ENCODE data around the gene CCT2. TPM values are rescaled to one million over a fixed set of nuclear protein-coding genes. Genes with fewer than 3 reads are reported as not detected.

The CCT2 gene
- total and polyA plus RNA-seq, 2 of the 4 experiments (the other 2 are of a cell fraction), result 194 to 651 TPM

DNA sequence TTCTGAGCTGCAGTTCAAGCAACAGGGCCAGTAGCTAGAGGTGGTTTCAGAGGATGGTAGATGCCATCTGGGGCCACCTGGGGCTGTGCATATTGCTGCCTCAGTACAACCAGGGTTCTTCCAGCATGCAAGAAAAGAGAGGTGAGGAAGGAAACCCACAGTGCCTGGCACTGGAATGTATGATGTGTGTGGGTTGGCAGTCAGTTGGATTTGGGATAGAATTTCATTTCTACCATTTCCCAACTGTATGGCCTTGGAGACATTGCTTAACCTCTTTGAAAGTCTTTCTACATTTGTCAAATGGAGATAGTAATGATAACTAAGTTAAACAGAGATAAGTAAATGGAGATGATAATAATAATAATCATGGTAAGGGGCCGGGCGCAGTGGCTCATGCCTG is 35.7 kb downstream of the CCT2 start:
- intact Hi-C loops (cut with micrococcal nuclease), result no loop called here
- BruUV-seq (replicated peaks), result no TSS peak

More for the DNA sequence above, 35.7 kb downstream of the CCT2 start:
- ChIA-PET CTCF (no interaction called here), POLR2A (ENCODE audit: unreplicated experiment) (no interaction called here)
- dilution Hi-C loops (cut with HindIII; ENCODE audit: low sequenced_read_pairs, unreplicated experiment) (no loop called here), in situ Hi-C loops (cut with MboI; ENCODE audit: low sequenced_read_pairs) (no loop called here)
- ATAC-seq (ENCODE audit: low read depth), result no peak
- H3K27ac ChIP-seq (ENCODE audit: insufficient read depth, low read length), result no peak overlapping the region
- H4K20me1 ChIP-seq (ENCODE audit: insufficient read depth, low read length), result no peaks in the 10 kb centered on the region
- H3K27me3 ChIP-seq (ENCODE audit: control insufficient read depth, insufficient read depth, low read length), result peaks cover 23% of the 10 kb centered on the region
- H3K4ac ChIP-seq (ENCODE audit: low read depth, low read length), result no peak overlapping the region
- H3K9me3 ChIP-seq (ENCODE audit: control insufficient read depth, insufficient read depth, low read length), result no peaks in the 10 kb centered on the region
- H4K91ac ChIP-seq (ENCODE audit: insufficient read depth, low read depth, low read length), result no peak overlapping the region
- H2AK9ac ChIP-seq (replicated peaks; ENCODE audit: low read depth, low read length, poor library complexity), result no peak overlapping the region
- no CpG with 5 or more reads among the region's 2 CpGs for WGBS, 2 experiments (ENCODE audit: extremely low coverage in 2 of 2, insufficient read length in 1 of 2)
- no peak overlapping the region for H2BK20ac ChIP-seq (ENCODE audit: low read depth, low read length)
- no peak overlapping the region for H3K18ac ChIP-seq (ENCODE audit: low read depth, low read length)
- H3K79me1 ChIP-seq (ENCODE audit: low read depth in 1 of 2, low read length in 2 of 2), result no peaks in the 10 kb centered on the region
- H3K4me3 ChIP-seq (ENCODE audit: insufficient read depth, low read depth, low read length), result no peak overlapping the region
- no peak overlapping the region for H2AK5ac ChIP-seq (ENCODE audit: low read depth, low read length)
- H2AFZ ChIP-seq (replicated peaks; ENCODE audit: low read length, poor library complexity), result no peak overlapping the region
- no peak overlapping the region for H3K56ac ChIP-seq (ENCODE audit: extremely low read depth, insufficient read depth, low read length)
- H4K5ac ChIP-seq (ENCODE audit: low read depth, low read length), result no peak overlapping the region
- no peak overlapping the region for H3K14ac ChIP-seq (replicated peaks; ENCODE audit: low read depth, low read length)
- H3K4me1 ChIP-seq (ENCODE audit: control insufficient read depth, insufficient read depth, low read length), result no peaks in the 10 kb centered on the region
- H3K23ac ChIP-seq (ENCODE audit: low read depth, low read length), result no peak overlapping the region
- no peaks in the 10 kb centered on the region for H3K36me3 ChIP-seq (ENCODE audit: control insufficient read depth, insufficient read depth, low read length)
- no peak overlapping the region for H3K4me2 ChIP-seq (ENCODE audit: low read depth, low read length)
- no peak overlapping the region for H4K8ac ChIP-seq (ENCODE audit: low read depth in 2 of 2, low read length in 2 of 2)
- DNase-seq, result no peak
- no peak overlapping the region for H3K9ac ChIP-seq (ENCODE audit: low read depth, low read length)
- H2BK15ac ChIP-seq (ENCODE audit: low read depth, low read length), result no peak overlapping the region
- H2BK120ac ChIP-seq (ENCODE audit: low read depth, low read length), result no peak overlapping the region
- H3K9me1 ChIP-seq (ENCODE audit: insufficient read depth, low read length), result no peaks in the 10 kb centered on the region
- H2BK5ac ChIP-seq (ENCODE audit: low read depth, low read length, poor library complexity, severe bottlenecking), result no peak overlapping the region
- TF ChIP-seq RFX5 (IDR thresholded peaks at IDR 0.05; ENCODE audit: low read depth, low read length) (no peak), RCOR1 (IDR thresholded peaks at IDR 0.05; ENCODE audit: insufficient replicate concordance, low read length) (no peak), MAFK (IDR thresholded peaks at IDR 0.05; ENCODE audit: low read depth, low read length) (no peak)
- TF ChIP-seq, protein P1, sequence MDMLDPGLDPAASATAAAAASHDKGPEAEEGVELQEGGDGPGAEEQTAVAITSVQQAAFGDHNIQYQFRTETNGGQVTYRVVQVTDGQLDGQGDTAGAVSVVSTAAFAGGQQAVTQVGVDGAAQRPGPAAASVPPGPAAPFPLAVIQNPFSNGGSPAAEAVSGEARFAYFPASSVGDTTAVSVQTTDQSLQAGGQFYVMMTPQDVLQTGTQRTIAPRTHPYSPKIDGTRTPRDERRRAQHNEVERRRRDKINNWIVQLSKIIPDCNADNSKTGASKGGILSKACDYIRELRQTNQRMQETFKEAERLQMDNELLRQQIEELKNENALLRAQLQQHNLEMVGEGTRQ (IDR thresholded peaks at IDR 0.05; ENCODE audit: low read depth, low read length), result no peak
